ENCODE results near the gene SERPINH1. TPM values are rescaled to one million over a fixed set of nuclear protein-coding genes. Genes with fewer than 3 reads are reported as not detected.
A peak's percentile ranks its signal among the peaks of the same experiment; 100 is the strongest.

The SERPINH1 gene
- total and polyA plus RNA-seq, 2 of the 13 experiments (the other 11 are each of a cell fraction or from before 2014, with no cell fraction given): 83.6 to 83.8 TPM

- ChIA-PET POLR2A (no interaction called here), CTCF (ENCODE audit: low intra/inter-chr PET ratio, low total read pairs) (interaction anchor here (0.9 to 2.0 kb wide), 7 partner anchors 16 to 221 kb away, joined by 3 to 16 read pairs (median 3); partner anchors contain the start of gene DGAT2)
- Histone ChIP-seq H3K79me2 (ENCODE audit: insufficient read depth, low read length) (no peaks in the 10 kb centered on the region), H3K4me1 (ENCODE audit: insufficient read depth, low read length) (peaks cover 6% of the 10 kb centered on the region; the same call in 1 of the 2 replicates), H4K20me1 (ENCODE audit: insufficient read depth, low read length) (no peaks in the 10 kb centered on the region), H3K36me3 (replicated peaks in 1 of 2; ENCODE audit: control insufficient read depth in 1 of 2, insufficient read depth in 2 of 2, low read length in 2 of 2) (no peaks in the 10 kb centered on the region), H3K27me3 (ENCODE audit: control insufficient read depth in 1 of 2, insufficient read depth in 2 of 2, low read length in 2 of 2) (peaks cover 0 to 17% of the 10 kb centered on the region in 2 experiments; a peak in 4 of 5 replicates), H2AFZ (ENCODE audit: low read length) (no peak overlapping the region), H3K9me3 (ENCODE audit: low read length) (no peaks in the 10 kb centered on the region), H3K4me2 (ENCODE audit: low read depth, low read length) (peak overlapping the region; percentile 49; the same call in 1 of the 2 replicates), H3K4me3 (replicated peaks in 1 of 3; ENCODE audit: insufficient read depth in 1 of 3, low read depth in 2 of 3, low read length in 3 of 3) (no peak overlapping the region; a peak in 1 of 6 replicates), H3K27ac (ENCODE audit: extremely low read length, insufficient read depth, low read length) (no peak overlapping the region), H3K9ac (ENCODE audit: insufficient read depth, low read depth, low read length) (no peak overlapping the region)
- intact Hi-C loops (cut with micrococcal nuclease; ENCODE audit: unreplicated experiment) (loop anchor here (1.0 to 5.0 kb wide), 3 partner anchors 30 to 221 kb away; partner anchors contain the start of gene DGAT2), in situ Hi-C loops (cut with HindIII; ENCODE audit: extremely low pct_ligation_motif_present, low pct_unique_long_range_greater_than_20kb) (no loop called here)
- peak; percentile 64 for DNase-seq (ENCODE audit: low spot score)
- peak; percentile 78 for FAIRE-seq
- peak; percentile 93 for ATAC-seq
- 11% methylated on average over 7 of the region's 7 CpGs for WGBS (ENCODE audit: low lambda C conversion rate)
- BruUV-seq (replicated peaks): no TSS peak
- TF ChIP-seq GATAD2A (CRISPR knock-in tag; IDR thresholded peaks at IDR 0.05) (peak; percentile 33; the same call in 1 of the 2 replicates), HMGXB4 (CRISPR knock-in tag; IDR thresholded peaks at IDR 0.05; ENCODE audit: borderline replicate concordance in 1 of 2, low read depth in 1 of 2) (peak in 1 of 2 experiments; percentile 65; a peak in 1 of 4 replicates), AHR (CRISPR knock-in tag; IDR thresholded peaks at IDR 0.05) (0 out of 2 replicates have a peak, but pooled peaks have one; percentile 18), ZSCAN20 (CRISPR knock-in tag; IDR thresholded peaks at IDR 0.05; ENCODE audit: borderline replicate concordance) (no peak), XRCC5 (optimal IDR thresholded peaks at IDR 0.05; ENCODE audit: low read length) (peak; percentile 59), ZFY (CRISPR knock-in tag; IDR thresholded peaks at IDR 0.05) (0 out of 2 replicates have a peak, but pooled peaks have one; percentile 14), BHLHE40 (IDR thresholded peaks at IDR 0.05; ENCODE audit: low read length) (0 out of 2 replicates have a peak, but pooled peaks have one; percentile 13), ZNF674 (CRISPR knock-in tag; IDR thresholded peaks at IDR 0.05; ENCODE audit: low read depth) (no peak), SALL1 (CRISPR knock-in tag; IDR thresholded peaks at IDR 0.05) (peak; percentile 36; the same call in 1 of the 2 replicates), ZBTB7B (CRISPR knock-in tag; IDR thresholded peaks at IDR 0.05) (peak; percentile 76; the same call in 1 of the 2 replicates), STAG1 (CRISPR knock-in tag; IDR thresholded peaks at IDR 0.05) (peak; percentile 91), SMC3 (IDR thresholded peaks at IDR 0.05; ENCODE audit: low read length) (peak; percentile 87), SP5 (CRISPR knock-in tag; IDR thresholded peaks at IDR 0.05; ENCODE audit: borderline replicate concordance, low read depth) (peak; percentile 29; the same call in 1 of the 2 replicates), CENPT (CRISPR knock-in tag; IDR thresholded peaks at IDR 0.05; ENCODE audit: low read depth) (no peak), SOX5 (CRISPR knock-in tag; IDR thresholded peaks at IDR 0.05; ENCODE audit: borderline replicate concordance) (no peak)
- TF ChIP-seq, protein P1, sequence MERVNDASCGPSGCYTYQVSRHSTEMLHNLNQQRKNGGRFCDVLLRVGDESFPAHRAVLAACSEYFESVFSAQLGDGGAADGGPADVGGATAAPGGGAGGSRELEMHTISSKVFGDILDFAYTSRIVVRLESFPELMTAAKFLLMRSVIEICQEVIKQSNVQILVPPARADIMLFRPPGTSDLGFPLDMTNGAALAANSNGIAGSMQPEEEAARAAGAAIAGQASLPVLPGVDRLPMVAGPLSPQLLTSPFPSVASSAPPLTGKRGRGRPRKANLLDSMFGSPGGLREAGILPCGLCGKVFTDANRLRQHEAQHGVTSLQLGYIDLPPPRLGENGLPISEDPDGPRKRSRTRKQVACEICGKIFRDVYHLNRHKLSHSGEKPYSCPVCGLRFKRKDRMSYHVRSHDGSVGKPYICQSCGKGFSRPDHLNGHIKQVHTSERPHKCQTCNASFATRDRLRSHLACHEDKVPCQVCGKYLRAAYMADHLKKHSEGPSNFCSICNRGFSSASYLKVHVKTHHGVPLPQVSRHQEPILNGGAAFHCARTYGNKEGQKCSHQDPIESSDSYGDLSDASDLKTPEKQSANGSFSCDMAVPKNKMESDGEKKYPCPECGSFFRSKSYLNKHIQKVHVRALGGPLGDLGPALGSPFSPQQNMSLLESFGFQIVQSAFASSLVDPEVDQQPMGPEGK (CRISPR knock-in tag; IDR thresholded peaks at IDR 0.05): peak; percentile 39; the same call in 1 of the 2 replicates
- TF ChIP-seq, protein P2, sequence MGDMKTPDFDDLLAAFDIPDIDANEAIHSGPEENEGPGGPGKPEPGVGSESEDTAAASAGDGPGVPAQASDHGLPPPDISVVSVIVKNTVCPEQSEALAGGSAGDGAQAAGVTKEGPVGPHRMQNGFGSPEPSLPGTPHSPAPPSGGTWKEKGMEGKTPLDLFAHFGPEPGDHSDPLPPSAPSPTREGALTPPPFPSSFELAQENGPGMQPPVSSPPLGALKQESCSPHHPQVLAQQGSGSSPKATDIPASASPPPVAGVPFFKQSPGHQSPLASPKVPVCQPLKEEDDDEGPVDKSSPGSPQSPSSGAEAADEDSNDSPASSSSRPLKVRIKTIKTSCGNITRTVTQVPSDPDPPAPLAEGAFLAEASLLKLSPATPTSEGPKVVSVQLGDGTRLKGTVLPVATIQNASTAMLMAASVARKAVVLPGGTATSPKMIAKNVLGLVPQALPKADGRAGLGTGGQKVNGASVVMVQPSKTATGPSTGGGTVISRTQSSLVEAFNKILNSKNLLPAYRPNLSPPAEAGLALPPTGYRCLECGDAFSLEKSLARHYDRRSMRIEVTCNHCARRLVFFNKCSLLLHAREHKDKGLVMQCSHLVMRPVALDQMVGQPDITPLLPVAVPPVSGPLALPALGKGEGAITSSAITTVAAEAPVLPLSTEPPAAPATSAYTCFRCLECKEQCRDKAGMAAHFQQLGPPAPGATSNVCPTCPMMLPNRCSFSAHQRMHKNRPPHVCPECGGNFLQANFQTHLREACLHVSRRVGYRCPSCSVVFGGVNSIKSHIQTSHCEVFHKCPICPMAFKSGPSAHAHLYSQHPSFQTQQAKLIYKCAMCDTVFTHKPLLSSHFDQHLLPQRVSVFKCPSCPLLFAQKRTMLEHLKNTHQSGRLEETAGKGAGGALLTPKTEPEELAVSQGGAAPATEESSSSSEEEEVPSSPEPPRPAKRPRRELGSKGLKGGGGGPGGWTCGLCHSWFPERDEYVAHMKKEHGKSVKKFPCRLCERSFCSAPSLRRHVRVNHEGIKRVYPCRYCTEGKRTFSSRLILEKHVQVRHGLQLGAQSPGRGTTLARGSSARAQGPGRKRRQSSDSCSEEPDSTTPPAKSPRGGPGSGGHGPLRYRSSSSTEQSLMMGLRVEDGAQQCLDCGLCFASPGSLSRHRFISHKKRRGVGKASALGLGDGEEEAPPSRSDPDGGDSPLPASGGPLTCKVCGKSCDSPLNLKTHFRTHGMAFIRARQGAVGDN (CRISPR knock-in tag; IDR thresholded peaks at IDR 0.05): peak; percentile 43; the same call in 1 of the 2 replicates
These were observed 14.4 kb upstream of the SERPINH1 start for GRCh38 chr11:75547617-75548058.

Data from HepG2 (cell line).